Neural progenitor cell (in vitro differentiated cells): Measurements from ENCODE around the gene IL21R.

ENCODE experiments used
- CTCF ChIP-seq: fragments of 200-600 bp; sonication (generic); IDR thresholded peaks from 2 replicates; pipeline ENCODE4 v1.5.1; 2017; ENCODE audit warnings: antibody characterized with exemption, mild to moderate bottlenecking
- EZH2 ChIP-seq: fragments of 200-600 bp; sonication (generic); IDR thresholded peaks from 2 replicates; pipeline ENCODE4 v1.6.1; 2017; ENCODE audit warnings: antibody characterized with exemption, mild to moderate bottlenecking, moderate library complexity
- EZH2phosphoT487 ChIP-seq: fragments of 200-600 bp; sonication (generic); IDR thresholded peaks from 2 replicates; pipeline ENCODE4 v1.6.1; 2017; ENCODE audit warnings: antibody characterized with exemption

GRCh38 chr16:27425961-27426360 lies 24.0 kb downstream of the IL21R start:
- no peak for TF ChIP-seq CTCF
- no peak for TF ChIP-seq EZH2
- no peak for TF ChIP-seq EZH2phosphoT487
